GM10266 (cell line): ENCODE results near the gene SCGB1D4.

Experiments
- DNase-seq: peaks from one replicate; pipeline ENCODE4 v3.0.0; 2012; ENCODE audit errors: extremely low spot score
- TF ChIP-seq, protein P1 (sequence below): IDR thresholded peaks from 2 replicates; pipeline ENCODE4 v1.5.1; 2012; ENCODE audit warnings: mild to moderate bottlenecking, low read depth; ENCODE audit not compliant: control insufficient read depth, insufficient read depth; ENCODE audit errors: missing control alignments

The SCGB1D4 gene

DNA sequence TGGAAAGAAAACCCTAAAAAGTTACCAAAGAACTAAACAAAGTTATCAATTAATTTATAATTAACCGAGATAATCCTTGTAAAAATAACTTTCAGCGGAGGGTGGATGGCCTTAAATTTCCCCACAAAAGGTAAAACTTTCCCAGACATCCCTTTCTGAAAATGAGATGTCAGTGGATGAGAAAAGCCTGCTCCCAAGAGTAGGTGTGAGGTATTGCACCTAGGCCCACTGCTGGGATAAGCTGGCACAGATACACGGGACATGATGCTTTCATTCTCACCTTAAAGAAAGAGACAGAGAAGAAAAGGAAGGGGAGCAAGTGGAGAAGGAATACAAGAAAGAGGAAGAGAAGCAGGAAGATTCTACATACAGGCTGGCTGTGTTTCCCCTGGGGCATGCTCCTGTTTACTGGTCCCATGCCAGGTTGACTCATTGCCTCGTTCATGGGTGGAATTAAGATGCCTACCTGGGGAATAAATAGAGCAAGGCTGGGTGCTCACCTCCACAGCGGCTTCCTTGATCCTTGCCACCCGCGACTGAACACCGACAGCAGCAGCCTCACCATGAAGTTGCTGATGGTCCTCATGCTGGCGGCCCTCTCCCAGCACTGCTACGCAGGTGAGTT, 29.1 kb downstream of the SCGB1D4 start, which contains the start of gene SCGB2A2:
Gene SCGB2A2 (plus strand): TSS at position 505 of the 625 bp plus-strand sequence. CDS start 59 bp downstream, at position 564.
- DNase-seq = no peak
- TF ChIP-seq, protein P1, sequence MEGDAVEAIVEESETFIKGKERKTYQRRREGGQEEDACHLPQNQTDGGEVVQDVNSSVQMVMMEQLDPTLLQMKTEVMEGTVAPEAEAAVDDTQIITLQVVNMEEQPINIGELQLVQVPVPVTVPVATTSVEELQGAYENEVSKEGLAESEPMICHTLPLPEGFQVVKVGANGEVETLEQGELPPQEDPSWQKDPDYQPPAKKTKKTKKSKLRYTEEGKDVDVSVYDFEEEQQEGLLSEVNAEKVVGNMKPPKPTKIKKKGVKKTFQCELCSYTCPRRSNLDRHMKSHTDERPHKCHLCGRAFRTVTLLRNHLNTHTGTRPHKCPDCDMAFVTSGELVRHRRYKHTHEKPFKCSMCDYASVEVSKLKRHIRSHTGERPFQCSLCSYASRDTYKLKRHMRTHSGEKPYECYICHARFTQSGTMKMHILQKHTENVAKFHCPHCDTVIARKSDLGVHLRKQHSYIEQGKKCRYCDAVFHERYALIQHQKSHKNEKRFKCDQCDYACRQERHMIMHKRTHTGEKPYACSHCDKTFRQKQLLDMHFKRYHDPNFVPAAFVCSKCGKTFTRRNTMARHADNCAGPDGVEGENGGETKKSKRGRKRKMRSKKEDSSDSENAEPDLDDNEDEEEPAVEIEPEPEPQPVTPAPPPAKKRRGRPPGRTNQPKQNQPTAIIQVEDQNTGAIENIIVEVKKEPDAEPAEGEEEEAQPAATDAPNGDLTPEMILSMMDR = peak; percentile 17

DNA sequence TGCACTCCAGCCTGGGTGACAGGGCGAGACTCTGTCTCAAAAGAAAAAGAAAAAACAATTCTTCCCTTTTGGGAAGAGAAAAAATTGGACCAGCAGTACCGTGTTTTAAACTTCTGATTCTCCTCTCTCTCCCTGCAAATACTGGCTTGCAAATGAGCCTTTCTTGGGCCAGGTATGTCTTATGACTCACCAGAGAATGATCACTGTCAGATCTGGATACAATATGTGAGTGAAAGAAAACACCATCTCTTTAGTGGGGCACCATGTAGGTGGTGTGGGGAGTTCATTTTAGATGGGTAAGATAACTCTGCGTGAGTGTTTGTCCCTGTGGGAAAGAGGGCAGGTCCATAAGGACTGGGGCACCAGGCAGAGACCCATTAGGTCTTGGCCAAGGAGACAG, 31.3 kb downstream of the SCGB1D4 start:
- DNase-seq = no peak
- TF ChIP-seq, protein P1 = no peak

DNA sequence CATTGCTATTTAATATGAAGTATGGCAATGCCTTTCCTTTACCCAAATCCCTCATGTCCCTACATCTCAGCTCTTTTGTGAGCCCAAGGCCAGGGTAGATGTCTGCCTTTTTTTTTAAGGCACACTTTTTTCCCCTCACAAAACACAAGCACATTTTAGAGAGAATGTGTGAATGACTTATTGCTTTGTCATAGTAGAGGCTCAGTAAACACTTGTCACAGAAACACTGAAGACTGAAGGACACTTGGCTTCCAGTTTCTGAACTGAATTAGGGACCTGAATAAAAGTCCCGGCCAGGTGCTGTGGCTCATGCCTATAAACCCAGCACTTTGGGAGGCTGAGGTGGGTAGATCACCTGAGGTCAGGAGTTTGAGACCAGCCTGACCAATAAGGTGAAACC, 31.8 kb downstream of the SCGB1D4 start:
- DNase-seq = no peak

DNA sequence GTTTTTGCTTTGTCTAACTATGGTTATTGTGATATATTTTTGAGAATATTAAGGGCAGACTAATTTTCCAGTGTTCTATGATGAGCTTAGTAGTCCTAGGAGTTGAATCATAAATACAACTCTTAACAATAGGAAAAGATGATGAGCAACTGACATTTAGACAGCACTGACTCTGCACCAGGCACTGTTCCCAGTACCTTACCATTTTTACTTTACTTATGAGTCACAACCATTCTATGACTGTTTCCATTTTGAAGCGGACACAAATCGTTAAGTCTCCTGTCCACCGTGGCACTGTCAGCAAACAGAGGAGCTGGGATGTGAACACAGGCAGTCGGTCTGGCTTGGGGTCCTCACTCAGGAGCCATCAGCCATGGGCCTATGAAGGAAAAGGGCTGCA, 32.3 kb downstream of the SCGB1D4 start:
- DNase-seq = no peak
- TF ChIP-seq, protein P1 = no peak

More for the DNA sequence above, 31.8 kb downstream of the SCGB1D4 start:
- TF ChIP-seq, protein P1 = no peak

DNA sequence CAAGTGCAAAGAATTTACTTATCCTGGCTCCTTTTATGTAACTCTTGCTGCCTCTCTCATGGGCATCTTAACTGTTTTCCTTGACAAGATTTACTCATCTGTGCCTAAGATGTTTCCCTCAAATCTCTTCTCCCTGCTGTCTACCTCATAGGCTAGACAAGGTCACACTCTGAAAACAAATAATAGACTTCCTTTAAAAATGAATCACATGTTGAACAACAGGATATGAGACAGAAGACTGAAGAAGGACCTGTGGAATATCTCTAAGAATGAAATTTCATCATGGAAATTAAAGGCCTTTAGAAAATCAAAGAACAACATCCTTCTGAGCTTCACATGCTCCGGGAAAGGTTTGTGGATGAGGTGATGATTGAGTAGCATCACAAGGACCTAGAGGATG, 34.9 kb downstream of the SCGB1D4 start:
- DNase-seq = no peak
- TF ChIP-seq, protein P1 = no peak

DNA sequence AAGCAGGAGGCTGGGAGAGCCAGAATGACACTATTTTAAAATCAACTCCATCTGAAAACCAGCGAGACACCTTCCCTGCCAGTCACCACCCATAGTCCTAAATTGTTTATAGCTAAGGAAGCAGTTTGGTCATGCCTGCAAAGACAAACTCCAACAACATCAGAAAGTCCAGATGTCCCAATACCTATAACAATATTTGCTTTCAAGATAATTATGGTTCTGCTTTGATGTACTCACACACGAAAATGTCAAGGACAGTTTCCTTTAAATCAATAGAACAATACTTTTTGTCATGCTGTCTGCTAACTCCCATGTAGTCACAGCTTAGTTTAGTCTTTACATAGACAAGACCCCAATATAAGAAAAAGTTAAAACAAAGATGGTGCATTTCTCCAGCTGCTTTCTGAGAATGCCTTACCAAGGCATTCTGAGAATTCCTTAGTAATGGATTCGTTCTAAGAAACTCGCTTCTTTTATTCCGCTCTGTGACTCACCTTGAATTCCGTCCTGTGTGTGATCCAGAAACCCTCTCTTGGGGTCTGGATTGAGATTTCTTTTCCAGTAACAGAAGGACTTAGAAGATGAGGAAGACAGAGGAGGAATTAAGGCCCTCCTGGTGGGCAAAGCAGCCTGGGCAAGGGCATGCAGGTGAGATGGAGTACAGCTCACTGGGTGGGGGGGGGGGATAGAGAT, 38.5 kb downstream of the SCGB1D4 start:
- TF ChIP-seq, protein P1 = no peak
- DNase-seq = no peak

DNA sequence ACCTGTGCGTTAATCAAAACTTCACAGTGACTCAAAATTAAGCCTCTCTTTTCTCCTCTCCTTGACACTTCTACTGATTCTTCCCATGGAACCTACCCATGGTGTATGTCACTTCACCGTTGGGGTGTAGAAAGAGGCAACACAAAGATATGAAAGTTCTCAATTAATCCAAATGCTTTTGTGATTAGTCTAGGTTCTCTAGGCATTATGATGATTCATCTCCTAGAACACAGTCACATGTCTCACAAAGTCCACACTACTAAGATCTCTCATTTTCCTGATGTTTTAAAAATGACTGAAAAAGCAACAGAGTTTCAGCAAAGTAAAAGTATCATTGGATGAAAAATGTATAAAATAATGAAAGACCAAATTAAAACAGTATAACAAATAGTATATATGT, 42.6 kb downstream of the SCGB1D4 start:
- no peak for DNase-seq
- TF ChIP-seq, protein P1 = no peak
